ENCODE results near the gene CPVL. TPM values are rescaled to one million over a fixed set of nuclear protein-coding genes. Genes with fewer than 3 reads are reported as not detected.
A peak's percentile ranks its signal among the peaks of the same experiment; 100 is the strongest.

The CPVL gene
- total RNA-seq, 4 donors from 2014 or later = 8.0 to 28.5 (median 11.3) TPM

GRCh38 chr7:28980451-28981160, 165.7 kb downstream of the CPVL start:
- peak; percentile 78 for DNase-seq (ENCODE audit: extremely low spot score)
- H3K4me3 ChIP-seq = no peak overlapping the region
- H3K9me3 ChIP-seq = no peaks in the 10 kb centered on the region
- intact Hi-C loops (cut with DNase I) = no loop called here
- TF ChIP-seq CTCF (IDR thresholded peaks at IDR 0.05) = no peak
- TF ChIP-seq POLR2AphosphoS5 (IDR thresholded peaks at IDR 0.05) = no peak
- no peak for TF ChIP-seq POLR2A (IDR thresholded peaks at IDR 0.05; ENCODE audit: low read depth)
- no peaks in the 10 kb centered on the region for H3K27me3 ChIP-seq
- 74% methylated on average over 8 of the region's 8 CpGs for WGBS
- no peaks in the 10 kb centered on the region for H3K36me3 ChIP-seq
- peak overlapping the region in 2 of 4 donors; percentile 38 for H3K27ac ChIP-seq (replicated peaks in 1 of 4)
- H3K4me1 ChIP-seq = peaks cover 14 to 28% (median 22%) of the 10 kb centered on the region in 4 donors

GRCh38 chr7:28979776-28980175, 166.6 kb downstream of the CPVL start:
- H3K36me3 ChIP-seq = no peaks in the 10 kb centered on the region
- DNase-seq (ENCODE audit: extremely low spot score) = peak; percentile 75
- intact Hi-C loops (cut with DNase I) = no loop called here
- TF ChIP-seq EP300 (IDR thresholded peaks at IDR 0.05) = no peak
- no peak for TF ChIP-seq CTCF (IDR thresholded peaks at IDR 0.05)
- no peak for TF ChIP-seq POLR2A (IDR thresholded peaks at IDR 0.05; ENCODE audit: low read depth)
- TF ChIP-seq POLR2AphosphoS5 (IDR thresholded peaks at IDR 0.05) = no peak
- H3K4me1 ChIP-seq = peaks cover 7 to 23% (median 14%) of the 10 kb centered on the region in 4 donors
- H3K9me3 ChIP-seq = no peaks in the 10 kb centered on the region
- H3K4me3 ChIP-seq = no peak overlapping the region
- H3K27me3 ChIP-seq = no peaks in the 10 kb centered on the region
- H3K27ac ChIP-seq (replicated peaks in 1 of 4) = peak overlapping the region in 1 of 4 donors; percentile 35
- 65% methylated on average over 3 of the region's 3 CpGs for WGBS

GRCh38 chr7:28977881-28978280, 168.5 kb downstream of the CPVL start:
- 83% methylated on average over 1 of the region's 1 CpG for WGBS
- H3K36me3 ChIP-seq = no peaks in the 10 kb centered on the region
- no peaks in the 10 kb centered on the region for H3K27me3 ChIP-seq
- no peak overlapping the region for H3K4me3 ChIP-seq
- TF ChIP-seq POLR2A (IDR thresholded peaks at IDR 0.05; ENCODE audit: low read depth) (no peak), CTCF (IDR thresholded peaks at IDR 0.05) (no peak), EP300 (IDR thresholded peaks at IDR 0.05) (no peak), POLR2AphosphoS5 (IDR thresholded peaks at IDR 0.05) (no peak)
- DNase-seq (ENCODE audit: extremely low spot score) = peak; percentile 77
- intact Hi-C loops (cut with DNase I) = no loop called here
- peaks cover 0 to 14% (median 9%) of the 10 kb centered on the region in 4 donors for H3K9me3 ChIP-seq
- H3K27ac ChIP-seq (replicated peaks in 1 of 4) = no peak overlapping the region
- peaks cover 0 to 14% (median 6%) of the 10 kb centered on the region in 4 donors for H3K4me1 ChIP-seq

GRCh38 chr7:28976022-28976421, 170.3 kb downstream of the CPVL start:
- intact Hi-C loops (cut with DNase I) = no loop called here
- peaks cover 0 to 9% (median 4%) of the 10 kb centered on the region in 4 donors for H3K4me1 ChIP-seq
- no peak overlapping the region for H3K27ac ChIP-seq (replicated peaks in 1 of 4)
- H3K4me3 ChIP-seq = no peak overlapping the region
- peak; percentile 42 for DNase-seq (ENCODE audit: extremely low spot score)
- TF ChIP-seq POLR2AphosphoS5 (IDR thresholded peaks at IDR 0.05) (no peak), EP300 (IDR thresholded peaks at IDR 0.05) (no peak), CTCF (IDR thresholded peaks at IDR 0.05) (no peak), POLR2A (IDR thresholded peaks at IDR 0.05; ENCODE audit: low read depth) (no peak)
- 74% methylated on average over 3 of the region's 3 CpGs for WGBS
- H3K9me3 ChIP-seq = peaks cover 0 to 26% (median 18%) of the 10 kb centered on the region in 4 donors
- H3K27me3 ChIP-seq = no peaks in the 10 kb centered on the region
- H3K36me3 ChIP-seq = no peaks in the 10 kb centered on the region
